NOMO-1 treated with DMSO at 0.1 percent for 48 hours (cell line): ENCODE data around the gene XRCC5.
"Not testable (repeated sequence)": the region's sequence is repeated elsewhere in the genome, so short reads cannot be mapped to it uniquely, and the experiment has no call there.

ENCODE experiments used
- DNase-seq: peaks from one replicate; lab custom pipeline; 2025; ENCODE audit not compliant: unreplicated experiment; lab: John Stamatoyannopoulos, UW

XRCC5 gene

DNA sequence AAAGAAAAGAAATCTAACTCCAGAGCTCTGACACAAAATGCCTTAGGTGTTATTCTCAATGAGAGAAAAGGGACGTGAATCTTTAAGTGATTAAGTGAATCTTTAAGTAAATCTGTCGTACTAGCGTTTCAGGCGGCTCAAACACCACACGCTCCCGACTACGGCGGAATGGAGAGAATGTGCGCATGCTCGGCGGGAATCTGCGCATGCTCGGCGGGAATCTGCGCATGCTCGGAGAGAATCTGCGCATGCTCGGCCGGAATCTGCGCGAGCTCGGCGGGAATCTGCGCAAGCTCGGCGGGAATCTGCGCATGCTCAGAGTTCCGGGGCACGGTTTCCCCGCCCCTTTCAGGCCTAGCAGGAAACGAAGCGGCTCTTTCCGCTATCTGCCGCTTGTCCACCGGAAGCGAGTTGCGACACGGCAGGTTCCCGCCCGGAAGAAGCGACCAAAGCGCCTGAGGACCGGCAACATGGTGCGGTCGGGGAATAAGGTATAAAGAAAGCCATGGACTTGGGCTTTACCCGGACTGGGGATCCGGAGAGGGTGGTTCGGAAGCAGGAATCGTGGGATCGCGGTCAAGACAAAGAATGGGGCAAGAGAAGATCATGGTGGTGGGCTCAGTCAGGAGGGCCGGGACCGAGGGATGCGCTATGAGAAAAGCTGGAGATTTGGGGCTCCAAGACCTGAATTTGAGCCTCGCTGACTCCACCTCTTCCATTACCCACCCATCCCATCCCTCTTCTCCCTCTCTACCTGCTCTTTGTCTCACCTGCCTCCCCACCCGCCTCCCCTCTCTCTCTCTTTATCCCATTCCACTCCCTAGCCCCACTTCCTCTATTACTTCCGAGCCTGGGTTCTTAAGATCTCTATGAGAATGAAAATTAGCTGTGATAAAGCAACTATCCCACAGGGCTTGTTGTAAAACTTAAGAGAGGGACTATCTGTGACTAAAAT is at the start of gene XRCC5:
TSS of gene XRCC5 (plus strand) at position 382 of the 955 bp plus-strand sequence. CDS start at position 471, 89 bp downstream.
- peak; percentile 91 for DNase-seq

DNA sequence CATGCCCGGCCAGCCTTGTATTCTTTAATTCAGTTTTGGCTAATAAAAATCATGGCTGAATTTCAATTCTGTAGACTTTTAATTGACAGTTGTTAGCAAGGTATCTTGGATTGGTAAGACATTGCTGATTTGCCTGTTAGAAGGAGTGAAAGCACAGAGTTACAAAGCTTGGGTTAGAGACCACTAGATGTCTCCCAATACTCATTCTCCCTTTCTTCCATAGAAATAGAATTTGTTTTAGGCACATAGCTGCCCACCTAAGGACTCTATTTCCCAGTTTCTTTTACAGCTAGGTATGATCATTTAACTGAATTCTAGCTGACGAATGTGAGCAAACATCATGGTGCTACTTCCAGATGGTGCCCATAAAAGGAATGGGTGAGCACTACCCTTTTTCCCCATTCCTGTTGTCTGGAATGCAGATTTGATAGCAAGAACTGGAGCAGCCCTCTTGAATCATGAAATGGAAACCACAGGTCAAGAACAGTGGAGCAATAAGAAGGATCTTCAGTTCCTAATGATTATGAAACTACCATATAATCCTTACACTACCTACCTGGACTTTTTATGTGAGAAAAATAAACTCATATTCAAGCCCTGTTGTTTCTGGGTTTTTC is 45.0 kb upstream of the XRCC5 start:
- no peak for DNase-seq

GRCh38 chr2:216064665-216065064 is 44.5 kb upstream of the XRCC5 start:
- no peak for DNase-seq

DNA sequence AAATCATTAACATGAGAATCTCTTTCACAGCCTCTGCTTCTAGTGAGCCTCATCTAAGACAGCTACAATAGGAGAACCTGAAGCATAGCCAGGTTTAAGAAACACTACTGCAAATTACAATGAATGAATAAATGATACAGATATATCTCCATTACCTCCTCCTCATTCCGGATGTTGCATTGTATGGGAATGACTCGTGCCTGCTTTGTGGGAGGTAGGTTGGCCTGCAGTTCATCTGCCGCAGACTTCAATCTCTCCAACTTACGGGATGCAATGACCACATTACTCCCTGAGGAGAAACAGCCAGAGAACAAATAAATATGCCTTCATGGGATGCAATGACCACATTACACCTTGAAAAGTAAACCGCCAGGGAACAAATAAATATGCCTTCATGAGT is 42.9 kb upstream of the XRCC5 start:
- no peak for DNase-seq

- no peak for DNase-seq
Observed at GRCh38 chr2:216069028-216069427, 40.1 kb upstream of the XRCC5 start.

DNA sequence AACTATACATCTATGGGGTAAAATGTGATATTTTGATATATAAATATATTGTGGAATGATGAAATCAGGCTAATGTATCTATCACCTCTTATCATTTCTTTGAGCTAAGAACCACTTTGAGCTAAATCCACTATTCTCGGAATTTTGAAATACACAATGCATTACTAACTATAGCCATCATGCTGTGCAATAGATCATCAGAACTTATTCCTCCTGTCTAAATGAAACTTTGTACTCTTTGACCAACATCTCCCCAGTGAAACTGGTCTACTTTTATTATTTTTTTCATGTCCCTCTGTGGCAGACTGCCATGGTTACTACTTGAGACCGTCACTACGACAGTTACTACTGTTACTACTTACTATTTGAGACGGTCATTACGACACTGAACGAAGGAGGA is 39.0 kb upstream of the XRCC5 start:
- no peak for DNase-seq

DNA sequence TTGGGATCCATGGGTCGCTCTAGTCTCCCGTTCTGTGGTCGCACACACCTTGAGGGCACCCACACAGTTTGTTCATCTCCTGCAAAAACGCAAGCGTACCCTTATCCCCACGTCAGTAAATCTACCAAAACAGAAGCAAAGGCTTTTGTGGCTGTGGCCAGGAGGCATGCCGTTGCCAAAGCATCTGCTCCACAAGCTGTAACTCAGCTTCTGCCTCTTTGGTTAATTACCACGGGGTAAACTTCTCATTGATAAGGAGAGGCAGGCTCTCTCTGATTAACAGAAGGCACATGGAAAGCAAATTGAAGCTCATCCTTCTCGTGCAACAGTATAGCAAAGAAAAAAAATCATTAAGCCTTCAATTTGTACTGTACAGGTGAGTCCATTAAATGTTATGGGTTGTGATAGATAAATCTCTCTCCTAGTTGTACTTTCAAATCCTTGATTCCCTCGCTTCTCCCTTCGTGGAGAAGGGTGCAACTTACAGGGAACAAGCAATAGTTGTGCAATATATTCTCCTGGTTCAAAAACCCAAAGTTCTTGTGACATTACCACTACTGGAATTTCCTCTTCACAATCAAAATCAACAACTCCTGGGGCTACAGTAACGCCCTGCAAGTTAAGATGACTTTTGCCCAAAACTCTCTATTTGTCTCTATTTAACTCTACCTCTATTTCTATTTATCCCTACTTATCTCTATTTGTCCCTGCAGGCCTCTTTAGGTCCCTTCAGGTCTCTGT is 37.9 kb upstream of the XRCC5 start:
- no peak for DNase-seq

DNA sequence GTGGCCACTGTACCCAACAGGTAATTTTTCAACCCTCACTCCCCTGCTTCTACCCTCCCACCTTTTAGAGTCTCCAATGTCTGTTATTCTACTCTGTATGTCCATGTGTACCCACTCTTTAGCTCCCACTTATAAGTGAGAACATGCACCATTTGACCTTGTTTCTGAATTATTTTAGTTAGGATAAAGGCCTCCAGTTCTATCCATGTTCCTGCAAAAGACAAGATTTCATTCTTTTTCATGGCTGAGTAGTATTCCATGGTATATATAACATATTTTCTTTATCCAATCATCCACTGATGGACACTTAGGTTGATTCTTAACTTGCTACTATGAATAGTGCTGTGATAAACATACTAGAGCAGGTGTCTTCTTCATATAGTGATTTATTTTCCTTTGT is 36.7 kb upstream of the XRCC5 start:
- DNase-seq: no peak

GRCh38 chr2:216073773-216074172 is 35.4 kb upstream of the XRCC5 start:
- no peak for DNase-seq

DNA sequence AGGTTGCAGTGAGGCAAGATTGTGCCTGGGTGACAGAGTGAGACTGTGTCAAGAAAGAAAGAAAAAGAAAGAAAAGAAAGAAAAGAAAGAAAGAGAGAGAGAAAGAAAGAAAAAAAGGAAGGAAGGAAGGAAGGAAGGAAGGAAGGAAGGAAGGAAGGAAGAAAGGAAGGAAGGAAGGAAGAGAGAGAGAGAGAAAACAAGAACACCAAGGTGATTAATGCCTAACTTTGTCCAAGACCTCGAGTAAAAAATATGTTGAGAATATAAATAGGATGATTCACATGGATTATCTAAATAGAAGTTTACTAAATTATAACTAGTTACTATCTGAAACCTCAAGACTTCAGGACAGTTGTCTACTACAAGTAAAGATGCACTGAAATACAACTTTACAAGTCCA is 34.8 kb upstream of the XRCC5 start:
- no peak for DNase-seq

DNA sequence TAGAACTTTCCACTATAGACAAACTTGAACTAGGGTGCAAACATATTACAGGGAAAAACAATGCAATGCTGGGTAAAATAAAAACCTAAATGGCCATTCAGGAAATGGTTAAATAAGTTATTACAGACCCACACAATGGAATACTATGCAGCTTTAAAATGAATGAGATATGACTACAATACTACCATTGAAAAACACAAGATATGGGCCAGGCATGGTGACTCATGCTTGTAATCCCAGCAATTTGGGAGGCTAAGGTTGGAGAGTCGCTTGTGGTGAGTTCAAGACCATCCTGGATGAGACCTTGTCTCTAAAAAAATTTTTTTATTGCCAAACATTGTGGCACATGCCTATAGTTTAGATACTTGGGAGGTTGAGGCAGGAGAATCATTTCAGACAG is 34.4 kb upstream of the XRCC5 start:
- no peak for DNase-seq

DNA sequence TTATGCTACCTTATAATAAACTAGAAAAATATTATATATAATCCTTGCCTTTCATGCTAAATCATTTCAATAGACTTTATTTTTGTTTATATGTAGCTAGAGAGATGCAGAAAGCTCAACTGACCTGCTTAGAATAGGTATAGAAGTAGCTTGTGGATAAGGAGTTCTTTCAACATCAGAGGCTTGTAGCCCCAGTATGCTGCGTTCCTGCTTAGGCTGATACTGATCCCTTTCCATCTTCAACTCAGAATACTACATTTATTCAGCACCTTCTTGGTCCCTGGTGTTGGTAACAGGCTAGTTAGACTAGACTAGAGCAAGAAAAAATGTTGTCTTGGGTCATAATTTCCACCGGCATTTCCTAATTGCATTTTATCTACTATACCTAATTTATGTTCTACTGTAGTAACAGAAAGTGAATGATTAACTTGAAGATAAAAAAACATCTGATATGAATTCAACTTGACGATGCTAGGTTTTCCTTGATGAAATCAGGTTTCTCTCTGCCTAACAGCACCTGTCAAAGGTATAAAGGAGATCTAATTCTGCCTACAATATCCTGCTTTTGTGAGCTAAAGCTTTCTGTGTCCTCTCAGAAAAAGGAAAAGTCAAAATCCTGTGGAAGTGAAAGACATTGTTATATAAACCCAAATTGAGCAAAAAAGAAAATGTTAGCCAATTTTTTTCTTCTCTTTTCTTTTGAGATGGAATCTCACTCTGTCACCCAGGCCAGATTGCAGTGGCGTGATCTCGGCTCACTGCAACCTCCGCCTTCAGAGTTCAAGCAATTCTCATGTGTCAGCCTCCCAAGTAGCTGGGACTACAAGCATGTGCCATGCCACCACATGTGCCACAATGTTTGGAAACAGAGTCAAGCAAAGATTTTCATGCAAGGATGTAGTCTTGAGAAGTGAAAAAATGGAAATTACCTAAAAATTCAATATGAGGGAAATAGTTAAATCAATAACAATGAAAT is 33.4 kb upstream of the XRCC5 start:
- no peak for DNase-seq

DNA sequence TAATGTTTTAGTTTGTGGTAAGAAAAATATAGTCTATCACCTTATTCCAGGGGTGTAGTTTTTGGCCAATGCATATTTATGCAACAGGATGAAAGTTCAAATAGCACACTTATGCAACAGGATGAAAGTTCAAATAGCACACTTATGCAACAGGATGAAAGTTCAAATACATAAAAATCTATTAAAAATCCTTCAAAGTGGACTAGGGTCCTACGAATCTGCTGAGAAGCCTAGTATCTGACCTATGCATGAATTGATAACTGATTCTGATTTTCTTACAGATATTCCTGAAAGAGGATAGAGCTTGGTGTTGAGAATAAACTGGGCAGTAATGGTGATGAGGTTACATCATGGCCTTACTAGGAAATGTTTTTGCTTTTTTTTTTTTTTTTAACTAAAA is 30.4 kb upstream of the XRCC5 start:
- DNase-seq: peak; percentile 28

GRCh38 chr2:216080048-216080447 is 29.1 kb upstream of the XRCC5 start:
- DNase-seq: not testable (repeated sequence)

- DNase-seq: no peak
Observed at GRCh38 chr2:216081012-216081411, 28.1 kb upstream of the XRCC5 start.

DNA sequence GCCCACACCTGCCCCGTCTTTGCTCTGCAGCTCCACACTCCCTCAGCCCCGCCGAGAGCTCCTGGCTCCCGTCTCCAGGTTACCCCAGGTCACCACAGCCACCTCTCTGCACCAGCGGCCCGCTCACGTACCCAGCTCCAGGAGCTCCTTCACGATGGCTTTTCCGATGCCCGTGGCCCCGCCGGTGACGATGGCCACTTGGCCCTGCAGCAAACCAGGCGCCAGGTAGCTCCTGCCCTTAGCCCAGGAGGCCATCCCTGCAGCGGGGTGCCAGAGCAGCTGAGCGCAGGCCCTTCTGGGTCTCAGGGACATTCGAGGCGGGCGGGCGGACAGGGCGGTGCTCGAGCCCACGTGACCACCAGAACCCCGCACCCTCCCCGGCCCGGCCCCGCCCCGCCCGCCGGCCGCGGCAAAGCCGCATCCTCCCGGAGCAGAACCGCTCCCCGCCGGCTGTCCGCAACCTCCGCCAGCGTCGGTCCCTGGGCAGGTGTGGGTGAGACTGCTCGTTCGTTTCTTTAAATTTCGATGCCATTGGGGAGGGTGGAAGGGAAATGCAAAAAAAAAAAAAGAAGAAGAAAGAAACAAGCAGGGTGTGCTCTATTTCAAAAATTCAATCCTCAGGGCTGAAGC is 27.5 kb upstream of the XRCC5 start, which contains the start of the genes PECR and TMEM169:
TSS of gene PECR (minus strand) at position 323 of the 630 bp plus-strand sequence. CDS start at position 255, 68 bp downstream.
TSS of gene TMEM169 (plus strand) at position 433 of the 630 bp plus-strand sequence. CDS start 14,045 bp downstream, outside the sequence.
- peak; percentile 58 for DNase-seq

DNA sequence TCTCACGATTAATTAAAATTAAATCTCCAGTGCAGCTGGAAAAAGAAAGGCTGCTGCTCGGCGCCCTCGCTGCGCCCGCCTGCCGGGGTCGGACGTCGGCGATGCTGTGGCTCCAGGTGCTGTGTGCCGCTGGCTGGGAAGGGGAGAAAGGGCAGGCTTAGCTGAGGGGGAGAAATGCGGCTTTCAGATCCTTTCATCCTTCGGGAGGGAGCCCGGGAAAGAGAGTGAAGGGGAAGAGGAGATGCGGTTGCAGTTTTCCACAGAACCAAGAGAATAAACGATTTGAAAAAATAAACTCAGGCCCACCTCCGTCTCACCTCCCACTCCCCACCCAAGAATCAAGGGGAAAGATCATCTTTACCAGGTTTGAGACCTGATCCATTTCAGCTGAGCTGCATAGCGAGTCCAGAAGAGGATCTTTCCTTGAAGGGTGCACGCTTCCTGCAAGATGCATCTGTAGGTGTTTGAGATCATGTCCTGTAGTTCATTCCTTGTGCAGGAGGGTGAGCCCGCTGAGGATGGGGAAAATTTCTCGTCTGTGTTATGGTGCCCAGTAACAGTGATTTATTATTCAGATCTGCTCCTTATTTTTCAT is 26.9 kb upstream of the XRCC5 start:
- DNase-seq: no peak

DNA sequence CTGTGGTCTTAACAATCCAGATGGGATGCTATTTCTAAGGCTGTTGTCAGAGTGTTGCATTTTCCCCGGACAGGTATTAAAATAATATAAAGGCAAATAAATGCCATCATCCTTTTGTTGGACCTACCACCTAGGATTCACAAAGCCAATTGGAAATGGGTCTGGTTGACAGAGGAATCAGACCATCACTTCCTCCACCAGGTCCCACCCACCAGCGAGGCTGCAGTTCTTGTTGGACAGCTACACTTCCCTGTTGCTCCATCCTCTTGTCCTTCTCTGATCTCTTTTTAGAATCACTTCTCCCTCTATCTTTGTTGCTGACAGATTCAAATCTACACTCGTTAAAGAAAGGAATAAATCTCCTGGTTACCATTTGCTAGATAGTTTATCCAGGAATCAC is 26.3 kb upstream of the XRCC5 start:
- peak; percentile 78 for DNase-seq
